Right lobe of liver (tissue), 4 donors: Measurements from ENCODE around the gene SF1.

Experiments
- CTCF ChIP-seq, 4 donors: fragments of 200-600 bp in 3 of 4; fragments of 450-650 bp in 1 of 4; IDR thresholded peaks; one replicate each; pipeline versions ENCODE4 v1.5.1 to v1.8.0; 2016 to 2022; ENCODE audit warnings: antibody characterized with exemption in 4 of 4, mild to moderate bottlenecking in 2 of 4
- POLR2A ChIP-seq: fragments of 450-650 bp; IDR thresholded peaks from one replicate; pipeline ENCODE4 v1.6.1; 2017; ENCODE audit warnings: antibody characterized with exemption, mild to moderate bottlenecking
- donor health status: DM: no; HTN: no; CAD: no.
- donor health status: DM: no; HTN: no; CAD: no.
- donor health status: DM: no; HTN: yes; CAD: no.

- TF ChIP-seq CTCF (IDR thresholded peaks at IDR 0.05) (no peak), POLR2A (no peak)
Observed at GRCh38 chr11:64718084-64718779, 60.1 kb downstream of the SF1 start.
